GM12875 (cell line): ENCODE measurements around the gene B3GALNT2.
A peak's percentile ranks its signal among the peaks of the same experiment; 100 is the strongest.
"Not testable (repeated sequence)": the region's sequence is repeated elsewhere in the genome, so short reads cannot be mapped to it uniquely, and the experiment has no call there.

Experiments
- H3K4me3 ChIP-seq: one replicate; pipeline ENCODE4 v1.5.1; 2011; ENCODE audit warnings: low read depth, low read length, control low read depth
- CTCF ChIP-seq: IDR thresholded peaks from 2 replicates; pipeline ENCODE4 v1.5.1; 2011; ENCODE audit warnings: low read depth, mild to moderate bottlenecking, control low read depth, inconsistent platforms, low read length, moderate library complexity, borderline replicate concordance; ENCODE audit not compliant: insufficient read depth

B3GALNT2 gene

GRCh38 chr1:235504122-235504493, at the start of gene B3GALNT2:
B3GALNT2 (minus strand) TSS chr1:235504452; CDS start chr1:235504252, 200 bp downstream.
- H3K4me3 ChIP-seq, result peak within 1 kb of the TSS; percentile 92
- TF ChIP-seq CTCF, result no peak

GRCh38 chr1:235553112-235553551, 48.9 kb upstream of the B3GALNT2 start:
- H3K4me3 ChIP-seq, result no peak overlapping the region
- no peak for TF ChIP-seq CTCF

- TF ChIP-seq CTCF, result no peak
- no peak overlapping the region for H3K4me3 ChIP-seq
Measured at GRCh38 chr1:235552146-235552716, 48.0 kb upstream of the B3GALNT2 start.

- no peak for TF ChIP-seq CTCF
- no peak overlapping the region for H3K4me3 ChIP-seq
Measured at GRCh38 chr1:235549351-235550139, 45.3 kb upstream of the B3GALNT2 start.

- not testable (repeated sequence) for H3K4me3 ChIP-seq
Measured at GRCh38 chr1:235546369-235547155, 42.3 kb upstream of the B3GALNT2 start.

- no peak for TF ChIP-seq CTCF
- H3K4me3 ChIP-seq, result no peak overlapping the region
Measured at GRCh38 chr1:235545292-235545930, 41.2 kb upstream of the B3GALNT2 start.

- not testable (repeated sequence) for H3K4me3 ChIP-seq
Measured at GRCh38 chr1:235542845-235543244, 38.6 kb upstream of the B3GALNT2 start.
